DND-41 (cell line): ENCODE results near the gene HSD17B11.

Source experiments
- EZH2 ChIP-seq: IDR thresholded peaks from 3 replicates; pipeline ENCODE4 v1.6.1; 2012; ENCODE audit warnings: borderline replicate concordance, low read depth, mild to moderate bottlenecking, moderate library complexity, low read length, inconsistent platforms; ENCODE audit not compliant: severe bottlenecking
- TF ChIP-seq, protein P1 (sequence below): IDR thresholded peaks from 2 replicates; pipeline ENCODE4 v1.5.1; 2012; ENCODE audit warnings: borderline replicate concordance, low read length, moderate library complexity, mild to moderate bottlenecking; ENCODE audit not compliant: poor library complexity, severe bottlenecking; ENCODE audit errors: extremely low read depth

DNA sequence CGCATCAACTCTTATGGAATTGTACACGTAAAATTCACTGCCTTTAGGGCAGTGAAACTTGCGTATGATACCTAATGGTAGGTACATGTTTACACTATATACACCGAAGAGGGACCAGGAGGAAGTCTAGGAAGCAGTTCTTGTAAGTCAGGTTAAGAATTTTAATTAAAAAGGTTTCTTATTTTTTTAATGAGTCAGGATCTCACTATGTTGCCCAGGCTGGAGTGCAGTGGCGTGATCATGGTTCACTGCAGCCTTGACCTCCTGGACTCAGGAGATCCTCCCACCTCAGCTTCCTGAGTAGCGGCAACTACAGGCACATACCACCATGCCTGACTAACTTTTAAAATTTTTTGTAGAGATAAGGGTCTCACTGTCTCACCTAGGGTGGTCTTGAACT, 38.0 kb upstream of the HSD17B11 start:
- TF ChIP-seq EZH2: no peak
- TF ChIP-seq, protein P1, sequence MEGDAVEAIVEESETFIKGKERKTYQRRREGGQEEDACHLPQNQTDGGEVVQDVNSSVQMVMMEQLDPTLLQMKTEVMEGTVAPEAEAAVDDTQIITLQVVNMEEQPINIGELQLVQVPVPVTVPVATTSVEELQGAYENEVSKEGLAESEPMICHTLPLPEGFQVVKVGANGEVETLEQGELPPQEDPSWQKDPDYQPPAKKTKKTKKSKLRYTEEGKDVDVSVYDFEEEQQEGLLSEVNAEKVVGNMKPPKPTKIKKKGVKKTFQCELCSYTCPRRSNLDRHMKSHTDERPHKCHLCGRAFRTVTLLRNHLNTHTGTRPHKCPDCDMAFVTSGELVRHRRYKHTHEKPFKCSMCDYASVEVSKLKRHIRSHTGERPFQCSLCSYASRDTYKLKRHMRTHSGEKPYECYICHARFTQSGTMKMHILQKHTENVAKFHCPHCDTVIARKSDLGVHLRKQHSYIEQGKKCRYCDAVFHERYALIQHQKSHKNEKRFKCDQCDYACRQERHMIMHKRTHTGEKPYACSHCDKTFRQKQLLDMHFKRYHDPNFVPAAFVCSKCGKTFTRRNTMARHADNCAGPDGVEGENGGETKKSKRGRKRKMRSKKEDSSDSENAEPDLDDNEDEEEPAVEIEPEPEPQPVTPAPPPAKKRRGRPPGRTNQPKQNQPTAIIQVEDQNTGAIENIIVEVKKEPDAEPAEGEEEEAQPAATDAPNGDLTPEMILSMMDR: no peak
